ENCODE results near the gene OR52E8. TPM values are rescaled to one million over a fixed set of nuclear protein-coding genes. Genes with fewer than 3 reads are reported as not detected.

Gene OR52E8
- total RNA-seq = not detected
- long read RNA-seq, donor 1 = 0 reads
- long read RNA-seq, donor 2 = 0 reads

- intact Hi-C loops (cut with DNase I) = no loop called here
- no peak for DNase-seq (ENCODE audit: low spot score)
These were observed at the start of gene OR52E8 for GRCh38 chr11:5857590-5857989. TSS of gene OR52E8 (minus strand) at chr11:5857690. CDS start at chr11:5857690, 0 bp downstream.

DNA sequence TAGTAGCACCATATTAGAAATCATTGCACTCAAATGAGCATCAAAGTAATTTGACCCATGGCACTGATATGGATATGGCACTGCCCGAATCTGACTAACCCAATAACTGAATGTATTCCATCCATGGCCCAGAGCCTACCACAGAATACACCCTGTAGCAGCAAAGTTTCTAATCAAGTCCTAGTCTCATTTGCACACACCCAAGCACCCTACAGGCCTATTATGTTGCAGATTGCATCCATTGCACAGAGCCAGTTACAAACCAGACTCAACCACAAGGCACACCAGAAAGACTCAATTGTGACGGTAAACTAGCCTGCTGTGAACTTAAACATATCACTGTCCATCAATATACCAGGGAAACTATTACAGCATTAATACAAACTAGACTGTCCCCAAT is 42.0 kb upstream of the OR52E8 start:
- DNase-seq (ENCODE audit: low spot score) = no peak
- intact Hi-C loops (cut with DNase I) = loop anchor here in 1 of 2 donors (5.0 kb wide), 1 partner anchor 697 kb away; the partner anchor contains the start of gene OR51V1

DNA sequence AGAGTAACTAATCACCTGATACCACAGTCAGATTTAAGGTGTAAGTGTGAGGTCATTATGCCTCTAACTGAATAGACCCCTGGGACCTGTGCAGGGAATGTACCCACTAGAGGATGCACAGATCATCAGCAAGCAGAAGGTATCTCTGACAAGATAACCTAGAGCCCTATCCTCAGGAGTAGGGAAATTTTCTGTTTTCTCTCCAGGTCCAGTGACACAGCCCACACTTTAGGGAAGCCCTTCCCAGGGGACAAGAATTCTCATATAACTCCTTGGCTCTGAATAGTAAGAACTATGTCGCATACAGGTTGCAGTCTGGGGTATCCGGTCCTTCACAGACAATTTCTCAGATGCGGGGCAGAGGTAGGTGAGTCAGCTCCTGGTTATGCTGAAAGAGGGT is 35.4 kb upstream of the OR52E8 start, which contains the start of gene OR52E5:
Gene OR52E5 (plus strand): TSS at position 301 of the 400 bp plus-strand sequence. CDS start 7,569 bp downstream, outside the sequence.
- intact Hi-C loops (cut with DNase I) = no loop called here

DNA sequence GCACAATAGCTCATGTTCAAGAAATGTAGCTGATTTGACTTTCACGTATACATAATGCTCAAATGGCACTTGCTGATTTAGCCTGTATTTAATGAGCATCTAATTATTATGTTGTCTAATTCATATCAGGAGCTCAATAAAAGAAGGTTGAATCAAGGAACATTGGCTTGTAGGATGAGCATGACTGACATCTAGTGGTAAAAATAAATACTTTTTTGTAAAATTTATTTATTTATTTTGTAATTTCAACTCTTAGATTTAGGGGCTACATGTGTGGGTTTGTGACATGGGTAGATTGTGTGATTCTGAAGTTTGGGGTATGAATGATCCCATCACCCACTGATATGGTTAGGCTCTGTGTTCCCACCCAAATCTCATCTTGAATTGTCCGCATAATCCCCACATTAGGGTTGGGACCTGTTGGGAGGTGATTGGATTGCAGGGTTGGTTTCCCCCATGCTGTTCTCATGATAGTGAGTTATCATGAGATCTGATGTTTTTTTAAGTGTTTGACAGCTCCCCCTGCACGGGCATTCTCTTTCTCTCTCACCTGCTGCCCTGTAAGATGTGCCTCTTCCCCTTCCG is 33.8 kb upstream of the OR52E8 start:
- intact Hi-C loops (cut with DNase I) = no loop called here
- no peak for DNase-seq (ENCODE audit: low spot score)

More for the DNA sequence above, 35.4 kb upstream of the OR52E8 start, which contains the start of gene OR52E5:
- no peak for DNase-seq (ENCODE audit: low spot score)

DNA sequence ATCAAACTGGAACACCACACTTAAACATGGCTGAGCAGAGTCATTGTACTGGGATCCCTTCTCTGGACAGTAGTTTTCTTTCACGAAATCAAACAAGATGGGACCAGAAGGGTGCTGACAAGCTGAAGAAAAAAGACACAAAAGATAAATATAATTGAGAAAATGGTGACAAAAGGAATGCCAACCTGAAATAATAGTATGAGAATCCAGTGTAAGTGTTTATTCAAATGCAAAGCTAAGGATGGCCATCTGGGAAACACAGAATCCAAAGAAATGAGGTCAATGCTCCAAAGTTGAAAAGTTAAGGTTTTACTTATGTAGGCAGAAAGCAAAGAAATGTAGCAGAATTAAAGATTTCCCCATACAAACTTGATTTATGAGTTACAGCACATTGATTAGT is 30.2 kb upstream of the OR52E8 start:
- no peak for DNase-seq (ENCODE audit: low spot score)
- intact Hi-C loops (cut with DNase I) = no loop called here

- intact Hi-C loops (cut with DNase I) = no loop called here
- no peak for DNase-seq (ENCODE audit: low spot score)
These were observed 29.7 kb upstream of the OR52E8 start for GRCh38 chr11:5887172-5887571.

DNA sequence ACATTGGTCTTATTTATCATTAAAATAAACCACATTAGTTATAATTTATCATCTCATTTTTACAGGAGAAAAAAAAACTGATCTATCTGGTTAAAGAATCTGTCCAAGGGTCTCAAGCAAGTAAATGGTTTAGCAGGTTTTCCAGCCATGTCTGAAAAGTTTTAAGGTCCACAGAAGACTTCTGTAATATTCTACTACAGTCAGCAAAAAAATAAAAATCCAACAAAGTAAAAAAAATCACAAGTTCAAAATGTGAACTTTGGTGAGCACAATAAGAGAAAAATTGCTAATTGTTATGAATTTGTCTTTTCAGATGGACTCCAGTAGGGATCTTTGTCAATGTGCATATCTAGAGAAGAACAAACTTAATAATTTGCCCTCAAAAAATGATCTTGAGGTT is 24.3 kb upstream of the OR52E8 start:
- DNase-seq (ENCODE audit: low spot score) = no peak
- intact Hi-C loops (cut with DNase I) = no loop called here

DNA sequence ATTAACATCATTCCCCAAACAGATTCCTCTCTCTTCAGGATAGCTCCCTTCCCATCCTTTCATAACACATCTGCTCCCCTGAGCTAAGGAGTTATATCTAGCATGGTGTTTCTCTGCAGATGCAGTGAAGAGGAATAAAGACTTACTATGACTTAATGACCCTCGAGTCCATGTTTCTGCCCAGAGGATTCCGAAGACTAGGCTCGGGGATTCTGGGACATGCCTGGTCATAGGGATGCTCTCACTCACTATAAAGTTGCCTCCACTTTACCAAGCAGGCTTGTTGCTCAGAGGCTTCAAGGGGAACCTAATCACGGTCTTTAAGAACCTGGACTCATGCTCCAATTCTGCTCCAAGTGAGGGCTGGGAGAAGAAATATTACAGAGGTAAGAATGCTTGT is 22.8 kb upstream of the OR52E8 start, which contains the start of gene OR52E4:
Gene OR52E4 (plus strand): TSS at position 301 of the 400 bp plus-strand sequence. CDS start 3,664 bp downstream, outside the sequence.
- intact Hi-C loops (cut with DNase I) = no loop called here
- no peak for DNase-seq (ENCODE audit: low spot score)

DNA sequence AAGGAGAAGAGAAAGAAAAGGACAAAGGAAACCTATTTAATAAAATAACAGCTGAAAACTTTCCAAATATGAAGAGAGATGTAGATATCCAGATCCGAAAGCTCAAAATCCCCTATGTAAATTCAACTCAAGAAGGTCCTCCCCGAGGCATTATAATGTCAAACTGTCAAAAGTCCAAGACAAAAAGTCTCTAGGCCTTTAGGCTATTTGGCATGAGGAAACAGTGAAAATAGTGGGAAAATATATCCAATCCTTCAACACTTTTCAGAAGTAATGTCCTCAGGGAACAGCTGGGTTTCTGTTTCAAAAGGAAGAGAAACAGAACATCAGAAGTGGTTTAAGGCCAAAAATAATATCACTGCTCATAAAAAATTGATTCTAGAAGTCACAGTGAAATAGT is 21.1 kb upstream of the OR52E8 start:
- intact Hi-C loops (cut with DNase I) = no loop called here
- DNase-seq (ENCODE audit: low spot score) = no peak

- DNase-seq (ENCODE audit: low spot score) = no peak
- intact Hi-C loops (cut with DNase I) = no loop called here
These were observed 8.3 kb upstream of the OR52E8 start for GRCh38 chr11:5865826-5866225.

DNA sequence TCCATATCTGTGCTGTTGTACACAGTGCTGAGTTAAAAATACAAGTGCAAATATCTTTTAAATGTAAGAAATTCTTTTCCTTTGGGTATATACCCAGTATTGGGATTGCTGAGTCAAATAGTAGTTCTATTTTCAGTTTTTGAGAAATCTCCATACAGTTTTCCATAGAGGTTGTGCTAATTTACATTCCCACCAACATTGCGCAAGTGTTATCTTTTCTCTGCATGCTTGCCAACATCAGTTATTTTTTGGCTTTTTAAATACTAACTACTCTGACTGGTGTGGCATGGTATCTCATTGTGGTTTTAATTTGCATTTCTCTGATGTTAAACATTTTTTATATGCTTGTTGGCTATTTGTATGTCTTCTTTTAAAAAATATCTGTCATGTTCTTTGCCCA is 6.5 kb downstream of the OR52E8 start:
- no peak for DNase-seq (ENCODE audit: low spot score)
- intact Hi-C loops (cut with DNase I) = no loop called here

GRCh38 chr11:5847711-5848110 is 9.8 kb downstream of the OR52E8 start:
- intact Hi-C loops (cut with DNase I) = no loop called here
- no peak for DNase-seq (ENCODE audit: low spot score)

DNA sequence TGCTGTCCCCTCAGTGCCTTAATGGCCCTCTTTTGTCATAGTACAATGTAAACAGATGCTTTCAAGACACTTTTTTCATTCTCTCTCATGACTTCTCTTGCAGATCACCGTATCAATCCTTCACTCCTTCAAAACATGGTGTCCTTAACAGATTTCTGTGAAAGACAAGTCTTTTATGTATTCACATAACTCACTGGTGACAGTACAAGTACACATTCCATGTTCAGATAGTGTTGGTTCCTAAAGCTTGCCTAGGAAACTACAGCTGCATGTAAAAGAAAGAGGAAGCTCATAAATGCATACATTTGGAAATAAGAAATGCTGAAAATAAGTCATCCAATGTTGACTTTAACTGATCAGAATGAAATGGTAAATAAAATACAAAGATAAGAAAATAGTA is 10.8 kb downstream of the OR52E8 start:
- DNase-seq (ENCODE audit: low spot score) = no peak
- intact Hi-C loops (cut with DNase I) = no loop called here

GRCh38 chr11:5841797-5842196 is 15.7 kb downstream of the OR52E8 start, which contains the start of gene OR52E6:
TSS of gene OR52E6 (minus strand) at chr11:5841897. CDS start at chr11:5841897, 0 bp downstream.
- intact Hi-C loops (cut with DNase I) = no loop called here

GRCh38 chr11:5837695-5838094 is 19.8 kb downstream of the OR52E8 start:
- intact Hi-C loops (cut with DNase I) = no loop called here
- DNase-seq (ENCODE audit: low spot score) = no peak

More at GRCh38 chr11:5841797-5842196, 15.7 kb downstream of the OR52E8 start, which contains the start of gene OR52E6:
- DNase-seq (ENCODE audit: low spot score) = no peak

- DNase-seq (ENCODE audit: low spot score) = no peak
- intact Hi-C loops (cut with DNase I) = no loop called here
These were observed 24.0 kb downstream of the OR52E8 start for GRCh38 chr11:5833446-5833845.

DNA sequence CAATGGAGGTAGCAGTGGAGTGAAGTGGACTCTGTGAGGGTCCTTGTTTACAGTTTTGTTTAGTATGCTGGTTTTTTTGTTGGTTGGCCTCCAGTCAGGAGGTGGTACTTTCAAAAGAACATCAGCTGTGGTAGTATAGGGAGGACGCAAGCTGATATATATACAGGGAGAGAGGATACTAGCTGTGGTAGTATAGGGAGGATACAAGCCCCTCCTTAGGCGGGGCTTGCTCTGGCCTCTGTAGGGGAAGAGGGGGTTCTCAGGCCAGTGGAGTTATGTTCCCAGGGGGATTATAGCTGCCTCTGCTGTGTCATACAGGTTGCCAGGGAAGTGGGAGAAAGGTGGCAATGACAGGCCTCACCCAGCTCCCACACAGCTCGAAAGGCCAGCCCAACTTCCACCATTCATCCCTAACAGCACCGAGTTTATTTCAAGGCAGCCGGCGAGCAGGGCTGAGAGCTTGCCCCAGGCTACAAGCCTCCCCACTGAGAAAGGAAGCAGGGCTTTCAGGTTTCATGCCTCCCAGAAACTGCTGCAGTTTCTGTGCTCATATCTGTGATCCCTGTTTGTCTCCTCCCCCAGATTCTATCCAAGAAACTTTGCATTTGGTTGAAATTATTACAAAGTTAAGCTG is 26.2 kb downstream of the OR52E8 start:
- intact Hi-C loops (cut with DNase I) = no loop called here
- no peak for DNase-seq (ENCODE audit: low spot score)

- DNase-seq (ENCODE audit: low spot score) = no peak
- intact Hi-C loops (cut with DNase I) = no loop called here
These were observed 39.1 kb downstream of the OR52E8 start for GRCh38 chr11:5818245-5818886.

DNA sequence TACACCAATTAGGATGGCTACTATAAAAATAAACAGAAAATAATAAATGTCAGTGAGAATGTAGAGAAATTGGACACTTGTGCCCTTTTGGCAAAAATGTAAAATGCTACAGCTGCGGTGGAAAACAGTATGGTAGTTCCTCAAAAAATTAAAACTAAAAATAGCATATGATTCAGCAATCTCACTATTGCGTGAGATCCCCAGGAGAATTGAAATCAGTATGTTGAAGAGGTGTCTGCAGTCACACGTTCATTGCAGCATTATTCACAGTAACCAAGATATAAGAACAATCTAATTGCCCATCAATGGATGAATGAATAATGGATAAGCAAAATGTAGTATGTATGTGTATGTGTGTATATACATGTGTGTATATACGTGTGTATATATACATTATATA is 42.0 kb downstream of the OR52E8 start:
- intact Hi-C loops (cut with DNase I) = no loop called here
- no peak for DNase-seq (ENCODE audit: low spot score)
